Astrocyte of the spinal cord (primary cell): ENCODE data around the gene TEP1.

Experiments used
- DNase-seq: peaks from one replicate; pipeline ENCODE4 v3.0.0; 2011; ENCODE audit warnings: low read depth, low spot score
- H3K4me3 ChIP-seq: 2 replicates; pipeline ENCODE4 v1.5.1; 2011; ENCODE audit warnings: low read depth, mild to moderate bottlenecking, low read length, moderate library complexity
- CTCF ChIP-seq: IDR thresholded peaks from 2 replicates; pipeline ENCODE4 v1.5.1; 2012; ENCODE audit warnings: low read depth, mild to moderate bottlenecking, low read length, inconsistent platforms
- in situ Hi-C: cut with HindIII; loops from 2 replicates; pipeline ENCODE4 v1.10.0; 2017; ENCODE audit warnings: low sequenced_read_pairs

TEP1 gene

GRCh38 chr14:20428802-20429201, 15.5 kb upstream of the TEP1 start:
- DNase-seq: no peak
- H3K4me3 ChIP-seq: no peak overlapping the region
- in situ Hi-C loops: no loop called here
- TF ChIP-seq CTCF: no peak

DNA sequence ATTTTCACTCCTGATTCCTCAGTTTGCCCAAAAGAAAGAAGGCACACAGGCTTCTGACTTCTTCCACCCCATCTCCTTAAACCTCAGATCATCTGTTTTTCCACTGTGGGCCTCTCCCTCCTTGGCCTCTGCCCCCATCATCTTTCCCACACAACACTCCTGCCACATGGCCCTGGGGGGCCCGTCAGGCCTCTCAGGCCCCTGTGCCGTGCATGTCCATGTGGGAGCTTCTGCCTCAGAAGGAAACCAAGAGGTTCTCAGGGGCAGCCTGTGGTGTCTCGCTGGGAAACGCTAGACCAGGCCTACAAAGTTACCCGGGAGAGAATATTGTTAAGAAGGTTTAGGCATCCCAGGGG, 14.7 kb upstream of the TEP1 start:
- no peak for TF ChIP-seq CTCF
- no peak overlapping the region for H3K4me3 ChIP-seq
- DNase-seq: no peak
- in situ Hi-C loops: no loop called here

DNA sequence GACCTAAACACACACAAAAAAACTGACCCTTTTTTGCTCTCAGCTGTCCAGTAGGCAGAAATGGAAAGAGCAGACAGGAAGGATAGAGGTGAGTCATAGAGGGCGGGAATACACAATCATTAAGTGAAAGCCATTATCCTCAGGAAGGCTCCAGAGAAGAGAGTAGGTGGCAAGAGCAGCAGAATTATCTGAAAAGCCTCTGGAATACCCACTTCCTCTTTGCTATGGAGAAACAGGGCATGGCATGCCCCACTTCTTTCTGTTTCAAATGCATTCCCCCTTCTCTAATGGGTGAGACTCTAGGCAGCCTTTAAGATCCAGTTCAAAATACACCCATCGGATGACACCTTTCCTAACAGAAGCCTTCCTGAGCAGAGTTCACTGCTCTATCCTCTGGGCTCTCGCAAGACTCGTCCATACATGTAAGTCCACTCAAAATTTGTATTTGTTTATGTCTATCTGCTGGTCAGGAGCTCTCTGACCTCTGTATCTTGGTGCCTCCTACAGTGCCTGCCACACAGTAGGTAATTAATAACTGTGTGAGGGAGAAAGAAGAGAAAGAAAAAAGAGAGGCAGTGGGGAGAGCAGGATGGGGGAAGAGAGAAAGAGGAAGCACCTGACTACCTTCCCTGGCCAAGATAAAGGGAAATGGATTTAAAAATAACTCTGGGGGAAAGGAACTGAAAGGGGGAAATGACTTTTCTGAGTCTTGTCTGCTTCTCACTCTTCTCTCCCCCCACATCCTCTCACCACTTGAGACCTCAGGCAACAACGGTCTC, 14.1 kb upstream of the TEP1 start:
- no peak for TF ChIP-seq CTCF
- DNase-seq: peak; percentile 66
- in situ Hi-C loops: no loop called here
- no peak overlapping the region for H3K4me3 ChIP-seq

DNA sequence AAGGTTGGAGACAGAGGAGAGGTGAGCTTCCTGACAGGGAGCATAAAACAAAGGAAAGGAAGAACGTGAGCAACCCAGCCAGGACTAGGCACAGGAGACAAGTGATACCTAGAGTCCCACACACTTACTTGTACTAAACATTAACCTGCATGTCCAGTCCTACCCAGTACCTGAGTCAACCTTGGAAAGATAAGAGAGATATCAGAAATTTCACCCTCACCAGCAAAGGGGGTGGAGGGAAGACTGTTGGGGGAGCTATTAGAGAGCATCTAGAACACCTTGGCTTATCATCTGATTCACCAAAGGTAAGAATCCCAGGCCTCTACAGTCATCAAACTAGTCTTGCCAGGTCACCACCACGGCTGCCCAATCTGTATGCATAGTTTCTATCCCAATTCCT, 11.6 kb upstream of the TEP1 start:
- TF ChIP-seq CTCF: no peak
- no peak overlapping the region for H3K4me3 ChIP-seq
- DNase-seq: no peak
- in situ Hi-C loops: no loop called here

DNA sequence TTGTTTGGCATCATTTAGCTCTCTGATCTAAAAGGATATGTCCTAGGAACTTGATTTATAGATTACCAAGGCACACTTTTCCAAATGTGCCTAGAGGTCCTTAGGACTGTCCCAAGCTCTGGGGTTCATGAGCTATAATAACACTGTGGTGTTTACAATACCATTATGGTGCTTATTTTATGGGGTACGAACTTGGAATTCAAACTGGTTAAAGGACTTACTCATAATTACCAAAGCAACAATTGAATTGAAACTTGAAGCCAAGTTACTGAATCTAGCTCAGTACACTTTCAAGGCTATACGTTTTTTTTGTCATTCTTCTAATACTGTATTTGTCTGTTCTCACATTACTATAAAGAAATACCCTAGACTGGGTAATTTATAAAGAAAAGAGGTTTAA, 9.6 kb upstream of the TEP1 start:
- no peak for TF ChIP-seq CTCF
- no peak for DNase-seq
- H3K4me3 ChIP-seq: no peak overlapping the region
- in situ Hi-C loops: no loop called here

DNA sequence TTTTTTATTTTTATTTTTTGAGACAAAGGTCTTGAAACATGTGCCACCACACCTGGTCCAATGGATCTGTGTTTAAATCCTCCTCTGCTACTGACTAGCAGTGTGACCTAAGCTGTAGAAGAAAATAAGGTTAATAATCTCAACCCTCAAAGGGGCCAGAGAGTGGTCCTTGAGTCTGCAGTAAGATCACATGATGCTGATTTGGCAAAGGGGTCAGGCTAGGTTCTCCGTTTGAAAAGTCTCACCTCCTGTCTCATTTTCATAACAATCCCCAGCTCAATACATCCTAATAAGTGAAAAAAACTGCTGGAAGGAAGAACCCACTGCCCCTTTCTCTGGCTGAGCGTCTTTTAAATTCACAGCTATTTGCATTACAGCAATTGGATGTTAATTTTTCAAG, 8.0 kb upstream of the TEP1 start:
- DNase-seq: no peak
- no peak for TF ChIP-seq CTCF
- no peak overlapping the region for H3K4me3 ChIP-seq
- in situ Hi-C loops: no loop called here
